ENCODE results near the gene MAML3. TPM values are rescaled to one million over a fixed set of nuclear protein-coding genes. Genes with fewer than 3 reads are reported as not detected.

MAML3 gene
- total RNA-seq, 2 donors from 2014 or later, result 29.2 to 32.2 TPM

DNA sequence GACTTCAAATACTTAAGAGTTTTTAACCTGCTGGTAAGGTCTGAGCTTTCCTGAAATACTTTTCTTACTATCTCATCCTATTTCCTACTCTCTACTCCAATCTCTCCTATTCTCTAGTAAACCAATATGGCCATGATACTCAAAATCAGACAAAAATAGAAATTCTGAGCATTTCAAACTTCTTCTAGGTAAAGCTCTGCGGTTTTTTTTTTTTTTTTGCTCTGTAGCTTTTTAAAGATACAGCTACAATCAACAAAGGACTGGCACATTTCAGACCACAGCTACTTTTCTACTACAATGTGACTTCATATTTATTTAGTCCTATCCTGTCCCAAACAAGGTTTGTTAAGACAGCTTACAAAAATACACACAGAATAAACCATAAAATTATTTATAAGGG lies 31.1 kb downstream of the MAML3 start:
- H3K9ac ChIP-seq (ENCODE audit: extremely low read depth, low read length, poor library complexity, severe bottlenecking), result no peak overlapping the region
- Mint-ChIP-seq H3K4me1 (peaks cover 19% of the 10 kb centered on the region), H3K4me3 (no peak overlapping the region), H3K9me3 (peaks cover 3% of the 10 kb centered on the region), H3K36me3 (ENCODE audit: low read depth) (peaks cover 10% of the 10 kb centered on the region), H3K27me3 (ENCODE audit: insufficient read depth) (no peaks in the 10 kb centered on the region), H3K27ac (no peak overlapping the region)
- peaks cover 3% of the 10 kb centered on the region for H3K4me1 ChIP-seq (ENCODE audit: control insufficient read depth, insufficient read depth, low read length)
- no peaks in the 10 kb centered on the region for H3K27me3 ChIP-seq (ENCODE audit: control insufficient read depth, insufficient read depth, low read length, poor library complexity, severe bottlenecking)
- TF ChIP-seq, protein P1, sequence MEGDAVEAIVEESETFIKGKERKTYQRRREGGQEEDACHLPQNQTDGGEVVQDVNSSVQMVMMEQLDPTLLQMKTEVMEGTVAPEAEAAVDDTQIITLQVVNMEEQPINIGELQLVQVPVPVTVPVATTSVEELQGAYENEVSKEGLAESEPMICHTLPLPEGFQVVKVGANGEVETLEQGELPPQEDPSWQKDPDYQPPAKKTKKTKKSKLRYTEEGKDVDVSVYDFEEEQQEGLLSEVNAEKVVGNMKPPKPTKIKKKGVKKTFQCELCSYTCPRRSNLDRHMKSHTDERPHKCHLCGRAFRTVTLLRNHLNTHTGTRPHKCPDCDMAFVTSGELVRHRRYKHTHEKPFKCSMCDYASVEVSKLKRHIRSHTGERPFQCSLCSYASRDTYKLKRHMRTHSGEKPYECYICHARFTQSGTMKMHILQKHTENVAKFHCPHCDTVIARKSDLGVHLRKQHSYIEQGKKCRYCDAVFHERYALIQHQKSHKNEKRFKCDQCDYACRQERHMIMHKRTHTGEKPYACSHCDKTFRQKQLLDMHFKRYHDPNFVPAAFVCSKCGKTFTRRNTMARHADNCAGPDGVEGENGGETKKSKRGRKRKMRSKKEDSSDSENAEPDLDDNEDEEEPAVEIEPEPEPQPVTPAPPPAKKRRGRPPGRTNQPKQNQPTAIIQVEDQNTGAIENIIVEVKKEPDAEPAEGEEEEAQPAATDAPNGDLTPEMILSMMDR (conservative IDR thresholded peaks at IDR 0.05), result no peak
- no peak for DNase-seq
- H3K4me3 ChIP-seq (ENCODE audit: low read length), result no peak overlapping the region
- H3K36me3 ChIP-seq (ENCODE audit: control insufficient read depth, insufficient read depth, low read length), result peaks cover 17% of the 10 kb centered on the region
- no peak overlapping the region for H3K27ac ChIP-seq (ENCODE audit: low read depth, low read length)
- 98 to 100% methylated on average over 1 of the region's 1 CpG for WGBS, 2 experiments (ENCODE audit: insufficient coverage in 1 of 2, insufficient read length in 1 of 2)
- no peaks in the 10 kb centered on the region for H3K9me3 ChIP-seq (ENCODE audit: control insufficient read depth, low read length)

DNA sequence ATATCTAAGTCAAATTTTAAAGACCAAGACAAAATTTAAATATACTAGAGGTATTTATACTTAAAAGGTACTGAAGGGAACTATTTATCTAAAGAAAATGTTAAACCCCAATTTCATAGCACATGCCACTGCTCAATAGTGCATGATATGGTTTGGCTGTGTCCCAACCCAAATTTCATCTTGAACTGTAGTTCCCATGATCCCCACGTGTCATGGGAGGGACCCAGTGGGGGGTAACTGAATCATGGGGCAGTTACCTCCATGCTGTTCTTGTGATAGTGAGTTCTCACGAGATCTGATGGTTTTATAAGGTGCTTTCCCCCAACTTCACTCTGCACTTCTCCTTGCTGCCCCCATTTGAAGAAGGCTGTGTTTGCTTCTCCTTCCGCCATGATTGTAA lies 32.3 kb downstream of the MAML3 start:
- no peak overlapping the region for H3K27ac ChIP-seq (ENCODE audit: low read depth, low read length)
- peaks cover 3% of the 10 kb centered on the region for H3K4me1 ChIP-seq (ENCODE audit: control insufficient read depth, insufficient read depth, low read length)
- Mint-ChIP-seq H3K4me1 (peaks cover 17% of the 10 kb centered on the region), H3K9me3 (peaks cover 3% of the 10 kb centered on the region), H3K36me3 (ENCODE audit: low read depth) (peaks cover 10% of the 10 kb centered on the region), H3K27me3 (ENCODE audit: insufficient read depth) (no peaks in the 10 kb centered on the region), H3K27ac (peak overlapping the region; percentile 52), H3K4me3 (no peak overlapping the region)
- peaks cover 12% of the 10 kb centered on the region for H3K36me3 ChIP-seq (ENCODE audit: control insufficient read depth, insufficient read depth, low read length)
- no peak overlapping the region for H3K9ac ChIP-seq (ENCODE audit: extremely low read depth, low read length, poor library complexity, severe bottlenecking)
- no peaks in the 10 kb centered on the region for H3K27me3 ChIP-seq (ENCODE audit: control insufficient read depth, insufficient read depth, low read length, poor library complexity, severe bottlenecking)
- no peak overlapping the region for H3K4me3 ChIP-seq (ENCODE audit: low read length)
- WGBS, 2 experiments (ENCODE audit: insufficient coverage in 1 of 2, insufficient read length in 1 of 2), result 86 to 92% methylated on average over 2 to 3 of the region's 3 CpGs
- TF ChIP-seq, protein P1 (conservative IDR thresholded peaks at IDR 0.05), result no peak
- no peak for DNase-seq
- H3K9me3 ChIP-seq (ENCODE audit: control insufficient read depth, low read length), result no peaks in the 10 kb centered on the region

DNA sequence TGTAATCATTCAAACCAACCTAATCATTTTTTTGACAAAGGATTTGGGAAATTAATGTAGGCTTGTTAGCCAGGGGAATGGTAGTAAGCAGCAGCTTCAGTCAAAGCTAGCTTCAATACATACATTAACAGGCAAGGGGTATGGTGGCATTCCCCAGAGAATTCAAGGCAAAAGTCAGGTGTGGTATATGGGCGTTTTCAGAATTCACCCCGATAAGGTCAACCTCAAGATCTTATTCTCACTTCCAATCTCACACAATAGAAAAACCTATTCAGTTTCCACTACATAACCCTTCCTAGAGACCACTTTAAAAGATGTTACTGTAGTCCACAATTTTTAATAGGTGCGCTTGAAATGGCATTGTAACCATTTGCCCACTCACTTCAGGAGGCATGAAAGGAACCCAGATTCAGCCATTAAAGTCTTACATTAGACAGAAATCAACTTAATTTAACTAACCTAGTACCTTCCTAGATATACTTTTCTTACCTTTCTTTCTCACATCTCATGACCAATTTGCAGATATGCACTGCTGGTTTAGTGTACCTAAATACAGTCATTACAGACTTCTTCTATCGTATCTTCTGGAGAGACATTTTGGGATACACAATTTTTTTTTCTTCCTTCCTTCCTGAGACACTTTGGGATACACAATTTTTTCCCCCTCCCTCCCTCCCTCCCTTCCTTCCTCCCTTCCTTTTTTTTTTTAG lies 34.9 kb downstream of the MAML3 start:
- Histone ChIP-seq H3K36me3 (ENCODE audit: control insufficient read depth, insufficient read depth, low read length) (peaks cover 17% of the 10 kb centered on the region), H3K4me3 (ENCODE audit: low read length) (no peak overlapping the region), H3K9me3 (ENCODE audit: control insufficient read depth, low read length) (no peaks in the 10 kb centered on the region), H3K9ac (ENCODE audit: extremely low read depth, low read length, poor library complexity, severe bottlenecking) (no peak overlapping the region), H3K4me1 (ENCODE audit: control insufficient read depth, insufficient read depth, low read length) (no peaks in the 10 kb centered on the region), H3K27ac (ENCODE audit: low read depth, low read length) (no peak overlapping the region), H3K27me3 (ENCODE audit: control insufficient read depth, insufficient read depth, low read length, poor library complexity, severe bottlenecking) (no peaks in the 10 kb centered on the region)
- Mint-ChIP-seq H3K36me3 (ENCODE audit: low read depth) (peaks cover 8% of the 10 kb centered on the region), H3K27me3 (ENCODE audit: insufficient read depth) (no peaks in the 10 kb centered on the region), H3K9me3 (peaks cover 3% of the 10 kb centered on the region), H3K27ac (no peak overlapping the region), H3K4me1 (peaks cover 12% of the 10 kb centered on the region), H3K4me3 (no peak overlapping the region)
- DNase-seq, result no peak
- TF ChIP-seq, protein P1 (conservative IDR thresholded peaks at IDR 0.05), result no peak
- WGBS, 2 experiments (ENCODE audit: insufficient coverage in 1 of 2, insufficient read length in 1 of 2), result 93 to 100% methylated on average over 4 of the region's 4 CpGs
